Ovary (tissue), 3 donors: ENCODE measurements around the gene NT5DC2.

Experiments
- POLR2A ChIP-seq: fragments of 450-650 bp; IDR thresholded peaks from one replicate; pipeline ENCODE4 v1.6.1; 2017; ENCODE audit warnings: antibody characterized with exemption, mild to moderate bottlenecking, moderate library complexity
- TF ChIP-seq, protein P1 (sequence below), 3 donors: fragments of 450-650 bp in 2 of 3; fragments of 200-600 bp in 1 of 3; IDR thresholded peaks; one replicate each; pipeline versions ENCODE4 v1.5.1 to v1.8.0; 2016 to 2022; ENCODE audit warnings: antibody characterized with exemption in 3 of 3, mild to moderate bottlenecking in 1 of 3
- donor health status: DM: no; HTN: no; CAD: no.

GRCh38 chr3:52537726-52538421, 4.2 kb upstream of the NT5DC2 start:
- TF ChIP-seq, protein P1, sequence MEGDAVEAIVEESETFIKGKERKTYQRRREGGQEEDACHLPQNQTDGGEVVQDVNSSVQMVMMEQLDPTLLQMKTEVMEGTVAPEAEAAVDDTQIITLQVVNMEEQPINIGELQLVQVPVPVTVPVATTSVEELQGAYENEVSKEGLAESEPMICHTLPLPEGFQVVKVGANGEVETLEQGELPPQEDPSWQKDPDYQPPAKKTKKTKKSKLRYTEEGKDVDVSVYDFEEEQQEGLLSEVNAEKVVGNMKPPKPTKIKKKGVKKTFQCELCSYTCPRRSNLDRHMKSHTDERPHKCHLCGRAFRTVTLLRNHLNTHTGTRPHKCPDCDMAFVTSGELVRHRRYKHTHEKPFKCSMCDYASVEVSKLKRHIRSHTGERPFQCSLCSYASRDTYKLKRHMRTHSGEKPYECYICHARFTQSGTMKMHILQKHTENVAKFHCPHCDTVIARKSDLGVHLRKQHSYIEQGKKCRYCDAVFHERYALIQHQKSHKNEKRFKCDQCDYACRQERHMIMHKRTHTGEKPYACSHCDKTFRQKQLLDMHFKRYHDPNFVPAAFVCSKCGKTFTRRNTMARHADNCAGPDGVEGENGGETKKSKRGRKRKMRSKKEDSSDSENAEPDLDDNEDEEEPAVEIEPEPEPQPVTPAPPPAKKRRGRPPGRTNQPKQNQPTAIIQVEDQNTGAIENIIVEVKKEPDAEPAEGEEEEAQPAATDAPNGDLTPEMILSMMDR (IDR thresholded peaks at IDR 0.05) = no peak
- TF ChIP-seq POLR2A = no peak
